HepG2 (cell line): ENCODE results near the gene ZFYVE21. TPM values are rescaled to one million over a fixed set of nuclear protein-coding genes. Genes with fewer than 3 reads are reported as not detected.

Experiments
- ARID4A ChIP-seq: sonication (generic); formaldehyde crosslinking; IDR thresholded peaks from 2 replicates; pipeline ENCODE4 v1.5.0; 2020; ENCODE audit warnings: mild to moderate bottlenecking, missing genetic modification reagents, borderline replicate concordance
- ATF2 ChIP-seq: sonication (generic); formaldehyde crosslinking; IDR thresholded peaks from 2 replicates; pipeline ENCODE4 v1.4.0; 2020; ENCODE audit warnings: missing genetic modification reagents
- HNRNPH1 ChIP-seq: fragments of 200-400 bp; formaldehyde crosslinking; optimal IDR thresholded peaks from 2 replicates; pipeline ENCODE3; 2017; ENCODE audit warnings: mild to moderate bottlenecking, low read depth, low read length
- NAIF1 ChIP-seq: sonication (generic); formaldehyde crosslinking; IDR thresholded peaks from 2 replicates; pipeline ENCODE4 v1.5.0; 2020; ENCODE audit warnings: mild to moderate bottlenecking, missing genetic modification reagents, borderline replicate concordance
- NCOA2 ChIP-seq: sonication (generic); formaldehyde crosslinking; IDR thresholded peaks from 2 replicates; pipeline ENCODE4 v1.8.0; 2022; ENCODE audit warnings: inconsistent platforms
- NFKBIZ ChIP-seq: IDR thresholded peaks from 2 replicates; pipeline ENCODE4 v1.6.1; 2018; ENCODE audit warnings: missing genetic modification reagents, missing compliant biosample characterization
- SMYD3 ChIP-seq: sonication (generic); formaldehyde crosslinking; IDR thresholded peaks from 2 replicates; pipeline ENCODE4 v1.8.1; 2023; ENCODE audit warnings: mild to moderate bottlenecking, missing genetic modification reagents
- ZBTB14 ChIP-seq: sonication (generic); formaldehyde crosslinking; IDR thresholded peaks from 2 replicates; pipeline ENCODE4 v1.4.0; 2020; ENCODE audit warnings: missing genetic modification reagents
- ZNF224 ChIP-seq: sonication (generic); formaldehyde crosslinking; IDR thresholded peaks from 2 replicates; pipeline ENCODE4 v1.5.0; 2020; ENCODE audit warnings: mild to moderate bottlenecking, missing genetic modification reagents
- ZNF30 ChIP-seq: sonication (generic); formaldehyde crosslinking; IDR thresholded peaks from 2 replicates; pipeline ENCODE4 v1.5.0; 2020; ENCODE audit warnings: mild to moderate bottlenecking, missing genetic modification reagents
- ZNF503 ChIP-seq: sonication (generic); formaldehyde crosslinking; IDR thresholded peaks from 2 replicates; pipeline ENCODE4 v1.4.0; 2020; ENCODE audit warnings: missing genetic modification reagents
- ZNF550 ChIP-seq: sonication (generic); formaldehyde crosslinking; IDR thresholded peaks from 2 replicates; pipeline ENCODE4 v1.4.0; 2020; ENCODE audit warnings: mild to moderate bottlenecking, missing genetic modification reagents, borderline replicate concordance
- ZNF770 ChIP-seq: sonication (generic); formaldehyde crosslinking; IDR thresholded peaks from 2 replicates; pipeline ENCODE4 v1.5.0; 2020; ENCODE audit warnings: mild to moderate bottlenecking, missing genetic modification reagents
- polyA plus RNA-seq, 8 experiments: library from polyadenylated mRNA; depleted of rRNA in 3 of 8; stranded (reverse) in 7 of 8; unstranded in 1 of 8; fragments of >200 nt; fragmentation: Illumina TruSeq in 4 of 8; extraction: Trizol in 4 of 8; gene quantifications; 2 replicates each; pipeline versions ENCODE4 v1.2.1 to v1.2.3, GENCODE V29; 2011 to 2016; ENCODE audit warnings: low read depth in 4 of 8, missing spikeins in 1 of 8, mixed read lengths in 1 of 8; ENCODE audit not compliant: insufficient read depth in 1 of 8
- total RNA-seq, 5 experiments: library from RNA; depleted of rRNA; stranded (reverse); fragments of >200 nt; fragmentation: Illumina TruSeq; extraction: Trizol; gene quantifications; 2 replicates each; pipeline ENCODE4 v1.2.3, GENCODE V29; 2016; ENCODE audit warnings: low read depth in 1 of 5
- TF ChIP-seq, protein P1 (sequence below): sonication (generic); formaldehyde crosslinking; IDR thresholded peaks from 2 replicates; pipeline ENCODE4 v1.8.1; 2023; ENCODE audit warnings: missing genetic modification reagents, inconsistent platforms, borderline replicate concordance

ZFYVE21 gene
- total and polyA plus RNA-seq, 2 of the 13 experiments (the other 11 are each of a cell fraction or from before 2014, with no cell fraction given), result 34.3 to 34.4 TPM

GRCh38 chr14:103715052-103716000 is at the start of gene ZFYVE21, which contains the start of gene XRCC3 (continued):
- no peak for TF ChIP-seq ZNF224 (CRISPR knock-in tag)
- TF ChIP-seq NCOA2 (CRISPR knock-in tag), result no peak
- TF ChIP-seq SMYD3 (CRISPR knock-in tag), result peak; percentile 65; the same call in 1 of the 2 replicates
- TF ChIP-seq NAIF1 (CRISPR knock-in tag), result no peak
- no peak for TF ChIP-seq ATF2
- TF ChIP-seq HNRNPH1, result no peak
- no peak for TF ChIP-seq ZNF30
- no peak for TF ChIP-seq ZNF503 (CRISPR knock-in tag)
- TF ChIP-seq NFKBIZ (CRISPR knock-in tag), result no peak
- TF ChIP-seq ZBTB14 (CRISPR knock-in tag), result no peak
- TF ChIP-seq ZNF770 (CRISPR knock-in tag), result no peak
- TF ChIP-seq ZNF550 (CRISPR knock-in tag), result no peak
- TF ChIP-seq, protein P1, sequence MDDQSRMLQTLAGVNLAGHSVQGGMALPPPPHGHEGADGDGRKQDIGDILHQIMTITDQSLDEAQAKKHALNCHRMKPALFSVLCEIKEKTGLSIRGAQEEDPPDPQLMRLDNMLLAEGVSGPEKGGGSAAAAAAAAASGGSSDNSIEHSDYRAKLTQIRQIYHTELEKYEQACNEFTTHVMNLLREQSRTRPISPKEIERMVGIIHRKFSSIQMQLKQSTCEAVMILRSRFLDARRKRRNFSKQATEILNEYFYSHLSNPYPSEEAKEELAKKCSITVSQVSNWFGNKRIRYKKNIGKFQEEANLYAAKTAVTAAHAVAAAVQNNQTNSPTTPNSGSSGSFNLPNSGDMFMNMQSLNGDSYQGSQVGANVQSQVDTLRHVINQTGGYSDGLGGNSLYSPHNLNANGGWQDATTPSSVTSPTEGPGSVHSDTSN (CRISPR knock-in tag), result peak; percentile 84; the same call in 1 of the 2 replicates
- TF ChIP-seq ARID4A (CRISPR knock-in tag), result peak; percentile 93
